Type B pancreatic cell (in vitro differentiated cells): ENCODE results near the gene KLF6. TPM values are rescaled to one million over a fixed set of nuclear protein-coding genes. Genes with fewer than 3 reads are reported as not detected.

ENCODE experiments used
- DNase-seq: peaks from one replicate; pipeline ENCODE4 v3.0.0; 2021; ENCODE audit warnings: mixed read lengths; ENCODE audit not compliant: unreplicated experiment; ENCODE audit errors: extremely low spot score
- H3K27ac Mint-ChIP-seq: 2 replicates; pipeline ENCODE4 v1.8.0; 2021; ENCODE audit warnings: mild to moderate bottlenecking, mixed read lengths
- H3K27me3 Mint-ChIP-seq: 2 replicates; pipeline ENCODE4 v1.8.0; 2021; ENCODE audit warnings: mixed read lengths
- H3K36me3 Mint-ChIP-seq: 2 replicates; pipeline ENCODE4 v1.8.0; 2021; ENCODE audit warnings: mixed read lengths
- H3K4me1 Mint-ChIP-seq: one replicate; pipeline ENCODE4 v1.8.0; 2021; ENCODE audit warnings: mixed read lengths; ENCODE audit not compliant: unreplicated experiment
- H3K4me3 Mint-ChIP-seq: 2 replicates; pipeline ENCODE4 v1.8.0; 2021; ENCODE audit warnings: mild to moderate bottlenecking, mixed read lengths
- H3K9me3 Mint-ChIP-seq: 2 replicates; pipeline ENCODE4 v1.8.0; 2021; ENCODE audit warnings: mixed read lengths
- total RNA-seq: library from RNA; stranded (reverse); gene quantifications from 2 replicates; pipeline ENCODE4 v1.2.1, GENCODE V29; 2021; ENCODE audit warnings: low replicate concordance
- TF ChIP-seq, protein P1 (sequence below): fragments of 200-600 bp; sonication (generic); conservative IDR thresholded peaks from 2 replicates; pipeline ENCODE4 v1.5.0; 2021; ENCODE audit warnings: antibody characterized with exemption, mild to moderate bottlenecking

Gene KLF6
- total RNA-seq, 1 donor from 2014 or later, result 117 TPM

DNA sequence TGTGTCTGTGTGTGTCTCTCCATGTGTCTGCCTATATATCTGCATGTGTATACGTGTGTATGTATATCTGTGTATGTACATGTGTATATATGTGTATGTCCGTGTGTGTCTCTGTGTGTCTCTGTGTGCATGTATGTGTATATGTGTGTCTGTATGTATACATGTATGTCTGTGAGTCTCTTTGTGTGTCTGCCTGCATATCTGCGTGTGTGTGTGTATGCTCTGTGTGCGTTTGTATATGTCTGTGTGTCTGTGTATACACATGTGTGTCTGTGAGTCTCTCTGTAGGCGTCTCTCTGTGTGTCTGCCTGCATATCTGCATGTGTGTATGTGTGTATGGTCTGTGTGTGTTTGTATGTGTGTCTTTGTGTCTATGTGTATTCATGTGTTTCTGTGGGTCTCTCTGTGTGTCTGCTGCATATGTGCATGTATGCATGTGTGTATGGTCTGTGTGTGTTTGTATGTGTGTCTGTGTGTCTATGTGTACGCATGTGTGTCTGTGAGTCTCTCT is 23.7 kb upstream of the KLF6 start:
- TF ChIP-seq, protein P1, sequence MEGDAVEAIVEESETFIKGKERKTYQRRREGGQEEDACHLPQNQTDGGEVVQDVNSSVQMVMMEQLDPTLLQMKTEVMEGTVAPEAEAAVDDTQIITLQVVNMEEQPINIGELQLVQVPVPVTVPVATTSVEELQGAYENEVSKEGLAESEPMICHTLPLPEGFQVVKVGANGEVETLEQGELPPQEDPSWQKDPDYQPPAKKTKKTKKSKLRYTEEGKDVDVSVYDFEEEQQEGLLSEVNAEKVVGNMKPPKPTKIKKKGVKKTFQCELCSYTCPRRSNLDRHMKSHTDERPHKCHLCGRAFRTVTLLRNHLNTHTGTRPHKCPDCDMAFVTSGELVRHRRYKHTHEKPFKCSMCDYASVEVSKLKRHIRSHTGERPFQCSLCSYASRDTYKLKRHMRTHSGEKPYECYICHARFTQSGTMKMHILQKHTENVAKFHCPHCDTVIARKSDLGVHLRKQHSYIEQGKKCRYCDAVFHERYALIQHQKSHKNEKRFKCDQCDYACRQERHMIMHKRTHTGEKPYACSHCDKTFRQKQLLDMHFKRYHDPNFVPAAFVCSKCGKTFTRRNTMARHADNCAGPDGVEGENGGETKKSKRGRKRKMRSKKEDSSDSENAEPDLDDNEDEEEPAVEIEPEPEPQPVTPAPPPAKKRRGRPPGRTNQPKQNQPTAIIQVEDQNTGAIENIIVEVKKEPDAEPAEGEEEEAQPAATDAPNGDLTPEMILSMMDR, result no peak
- Mint-ChIP-seq H3K36me3 (no peaks in the 10 kb centered on the region), H3K9me3 (no peaks in the 10 kb centered on the region), H3K27me3 (peaks cover 3% of the 10 kb centered on the region), H3K4me1 (peaks cover 63% of the 10 kb centered on the region), H3K27ac (peak overlapping the region; percentile 99), H3K4me3 (peak overlapping the region; percentile 18)
- no peak for DNase-seq

DNA sequence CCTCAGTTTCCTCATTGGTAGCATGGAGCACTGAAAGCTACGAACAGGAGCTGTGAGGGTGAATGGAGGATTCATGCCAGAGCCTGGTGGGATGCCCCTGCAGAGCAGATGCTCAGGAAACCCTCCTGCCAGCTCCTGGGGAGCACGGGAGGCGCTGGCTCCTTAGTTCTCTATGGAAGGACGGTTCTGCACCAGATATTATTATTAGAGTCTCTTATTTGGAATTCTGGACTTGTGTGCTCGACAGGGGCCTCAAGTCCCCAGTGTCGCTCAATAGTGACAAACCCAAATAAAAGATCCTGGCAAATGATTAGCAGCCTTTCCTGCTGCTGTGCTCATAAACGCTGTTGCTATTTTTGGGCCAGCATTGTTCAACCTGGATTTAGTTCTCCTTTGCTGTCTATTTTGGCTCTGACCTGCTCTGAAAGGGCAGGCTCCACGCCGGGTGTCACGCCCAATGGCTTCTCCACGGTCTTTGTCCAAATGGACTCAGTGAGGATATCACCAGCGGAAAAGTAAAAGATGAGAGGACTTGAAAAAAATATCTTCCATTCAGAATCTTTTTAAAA is 23.0 kb upstream of the KLF6 start:
- TF ChIP-seq, protein P1, result no peak
- H3K27ac Mint-ChIP-seq, result peak overlapping the region; percentile 99
- H3K27me3 Mint-ChIP-seq, result peaks cover 3% of the 10 kb centered on the region
- H3K4me3 Mint-ChIP-seq, result peak overlapping the region; percentile 26
- H3K36me3 Mint-ChIP-seq, result no peaks in the 10 kb centered on the region
- H3K9me3 Mint-ChIP-seq, result no peaks in the 10 kb centered on the region
- DNase-seq, result no peak
- peaks cover 69% of the 10 kb centered on the region for H3K4me1 Mint-ChIP-seq

DNA sequence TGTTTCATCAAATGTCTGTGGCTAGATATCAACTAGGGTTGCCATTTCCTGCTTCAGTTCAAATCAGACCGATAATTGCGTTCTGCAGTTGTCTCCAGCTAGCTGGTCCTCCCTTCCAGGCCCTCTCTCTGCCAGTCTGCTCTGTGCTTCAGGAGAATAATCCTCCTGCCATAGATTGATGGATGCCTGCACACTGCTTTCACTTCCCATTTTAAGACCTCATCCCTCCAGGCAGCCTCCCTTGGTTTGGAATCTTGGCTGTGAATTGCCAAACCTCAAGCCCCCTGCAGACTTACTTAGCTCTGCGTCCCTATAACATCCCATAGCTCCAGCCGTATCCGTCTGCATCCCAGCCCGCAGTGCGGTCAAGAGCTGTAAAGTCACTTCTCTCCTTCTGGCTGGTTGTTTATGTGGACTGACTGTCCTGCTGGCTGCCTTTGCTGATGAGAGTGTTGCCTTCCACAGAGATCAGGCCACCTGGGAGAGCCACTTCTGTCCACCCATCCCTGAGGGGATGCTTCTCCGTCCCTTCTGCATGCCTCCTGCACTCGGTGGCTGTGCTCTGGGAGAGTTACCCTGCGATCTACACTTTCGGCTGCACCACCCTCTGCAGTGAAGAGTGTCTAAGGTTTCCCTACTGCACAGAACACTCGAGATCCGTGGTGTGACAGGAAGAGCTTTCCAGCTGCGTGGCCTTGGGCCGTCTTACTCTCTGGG is 22.4 kb upstream of the KLF6 start:
- Mint-ChIP-seq H3K27me3 (peaks cover 3% of the 10 kb centered on the region), H3K4me1 (peaks cover 69% of the 10 kb centered on the region), H3K4me3 (peak overlapping the region; percentile 26), H3K27ac (peak overlapping the region; percentile 99), H3K36me3 (no peaks in the 10 kb centered on the region), H3K9me3 (no peaks in the 10 kb centered on the region)
- no peak for DNase-seq
- TF ChIP-seq, protein P1, result no peak

DNA sequence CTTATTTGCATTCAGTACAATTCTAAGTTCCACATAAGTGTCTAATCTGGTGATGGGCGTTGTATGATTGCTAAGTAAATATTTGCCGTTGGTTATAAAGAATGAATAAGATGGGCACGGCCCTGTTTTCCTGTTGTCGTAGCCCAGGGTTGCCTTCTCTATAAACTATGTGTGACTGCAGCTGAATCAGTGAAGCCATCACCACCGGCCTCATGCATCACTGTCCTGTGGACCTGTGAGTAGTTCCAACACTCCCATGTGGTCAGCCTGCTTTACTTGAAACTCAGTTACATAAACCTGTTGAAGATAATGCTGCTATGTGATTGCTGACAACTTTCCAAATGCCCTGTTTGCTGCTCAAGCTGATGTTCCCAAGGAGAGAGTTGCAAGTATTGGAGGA is 21.6 kb upstream of the KLF6 start:
- DNase-seq, result no peak
- H3K27ac Mint-ChIP-seq, result peak overlapping the region; percentile 99
- no peaks in the 10 kb centered on the region for H3K9me3 Mint-ChIP-seq
- H3K4me3 Mint-ChIP-seq, result peak overlapping the region; percentile 56
- no peaks in the 10 kb centered on the region for H3K36me3 Mint-ChIP-seq
- H3K27me3 Mint-ChIP-seq, result peaks cover 3% of the 10 kb centered on the region
- TF ChIP-seq, protein P1, result no peak
- peaks cover 68% of the 10 kb centered on the region for H3K4me1 Mint-ChIP-seq

DNA sequence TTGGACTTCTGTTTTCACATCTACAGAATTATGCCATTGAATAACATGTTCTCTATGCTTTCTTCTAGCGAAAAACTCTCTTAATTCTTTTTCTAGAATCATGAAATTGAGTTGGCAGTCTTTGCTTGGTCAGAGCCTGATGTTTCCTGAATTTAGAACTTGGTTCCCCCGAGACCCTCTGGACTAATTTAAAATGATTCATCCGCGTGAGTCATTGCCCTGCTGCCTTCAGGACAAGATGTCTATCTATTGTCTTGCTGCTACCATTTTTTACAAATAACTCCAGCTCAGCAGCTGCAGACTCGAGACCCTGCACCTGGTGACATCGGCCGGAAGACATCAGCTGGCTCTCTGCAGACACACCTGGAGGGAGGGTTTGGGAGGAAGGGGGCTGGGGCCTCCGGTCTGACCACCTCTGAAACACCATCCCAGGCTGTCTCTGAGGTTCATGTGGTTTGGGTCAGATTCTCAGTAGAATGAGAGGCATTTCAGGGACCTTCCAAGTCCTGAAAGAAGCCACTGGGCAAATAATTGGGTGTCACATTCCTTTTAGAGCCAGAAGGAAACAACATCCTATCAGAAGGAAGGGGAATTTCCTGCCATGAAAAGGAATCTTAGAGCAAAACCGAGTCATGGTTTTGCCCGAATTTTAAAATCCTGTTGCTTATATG is 20.9 kb upstream of the KLF6 start:
- no peaks in the 10 kb centered on the region for H3K36me3 Mint-ChIP-seq
- peaks cover 3% of the 10 kb centered on the region for H3K27me3 Mint-ChIP-seq
- H3K9me3 Mint-ChIP-seq, result no peaks in the 10 kb centered on the region
- DNase-seq, result no peak
- TF ChIP-seq, protein P1, result no peak
- peak overlapping the region; percentile 56 for H3K4me3 Mint-ChIP-seq
- H3K27ac Mint-ChIP-seq, result peak overlapping the region; percentile 99
- H3K4me1 Mint-ChIP-seq, result peaks cover 63% of the 10 kb centered on the region
